Choroid plexus epithelial cell (primary cell): Measurements from ENCODE around the gene XIST.
"Not testable (repeated sequence)": the region's sequence is repeated elsewhere in the genome, so short reads cannot be mapped to it uniquely, and the experiment has no call there.

ENCODE experiments used
- DNase-seq: peaks from one replicate; pipeline ENCODE4 v3.0.0-alpha.2; 2010; ENCODE audit warnings: low read depth
- H3K4me3 ChIP-seq: 2 replicates; pipeline ENCODE4 v1.5.1; 2011; ENCODE audit warnings: low read depth, mild to moderate bottlenecking, control low read depth, low read length, moderate library complexity
- TF ChIP-seq, protein P1 (sequence below): conservative IDR thresholded peaks from 2 replicates; pipeline ENCODE4 v1.5.1; 2011; ENCODE audit warnings: low read depth, mild to moderate bottlenecking, control low read depth, inconsistent platforms, low read length, moderate library complexity

The XIST gene

GRCh38 chrX:73821921-73822559 is 30.5 kb downstream of the XIST start:
- DNase-seq = no peak
- no peak overlapping the region for H3K4me3 ChIP-seq
- TF ChIP-seq, protein P1, sequence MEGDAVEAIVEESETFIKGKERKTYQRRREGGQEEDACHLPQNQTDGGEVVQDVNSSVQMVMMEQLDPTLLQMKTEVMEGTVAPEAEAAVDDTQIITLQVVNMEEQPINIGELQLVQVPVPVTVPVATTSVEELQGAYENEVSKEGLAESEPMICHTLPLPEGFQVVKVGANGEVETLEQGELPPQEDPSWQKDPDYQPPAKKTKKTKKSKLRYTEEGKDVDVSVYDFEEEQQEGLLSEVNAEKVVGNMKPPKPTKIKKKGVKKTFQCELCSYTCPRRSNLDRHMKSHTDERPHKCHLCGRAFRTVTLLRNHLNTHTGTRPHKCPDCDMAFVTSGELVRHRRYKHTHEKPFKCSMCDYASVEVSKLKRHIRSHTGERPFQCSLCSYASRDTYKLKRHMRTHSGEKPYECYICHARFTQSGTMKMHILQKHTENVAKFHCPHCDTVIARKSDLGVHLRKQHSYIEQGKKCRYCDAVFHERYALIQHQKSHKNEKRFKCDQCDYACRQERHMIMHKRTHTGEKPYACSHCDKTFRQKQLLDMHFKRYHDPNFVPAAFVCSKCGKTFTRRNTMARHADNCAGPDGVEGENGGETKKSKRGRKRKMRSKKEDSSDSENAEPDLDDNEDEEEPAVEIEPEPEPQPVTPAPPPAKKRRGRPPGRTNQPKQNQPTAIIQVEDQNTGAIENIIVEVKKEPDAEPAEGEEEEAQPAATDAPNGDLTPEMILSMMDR = no peak

DNA sequence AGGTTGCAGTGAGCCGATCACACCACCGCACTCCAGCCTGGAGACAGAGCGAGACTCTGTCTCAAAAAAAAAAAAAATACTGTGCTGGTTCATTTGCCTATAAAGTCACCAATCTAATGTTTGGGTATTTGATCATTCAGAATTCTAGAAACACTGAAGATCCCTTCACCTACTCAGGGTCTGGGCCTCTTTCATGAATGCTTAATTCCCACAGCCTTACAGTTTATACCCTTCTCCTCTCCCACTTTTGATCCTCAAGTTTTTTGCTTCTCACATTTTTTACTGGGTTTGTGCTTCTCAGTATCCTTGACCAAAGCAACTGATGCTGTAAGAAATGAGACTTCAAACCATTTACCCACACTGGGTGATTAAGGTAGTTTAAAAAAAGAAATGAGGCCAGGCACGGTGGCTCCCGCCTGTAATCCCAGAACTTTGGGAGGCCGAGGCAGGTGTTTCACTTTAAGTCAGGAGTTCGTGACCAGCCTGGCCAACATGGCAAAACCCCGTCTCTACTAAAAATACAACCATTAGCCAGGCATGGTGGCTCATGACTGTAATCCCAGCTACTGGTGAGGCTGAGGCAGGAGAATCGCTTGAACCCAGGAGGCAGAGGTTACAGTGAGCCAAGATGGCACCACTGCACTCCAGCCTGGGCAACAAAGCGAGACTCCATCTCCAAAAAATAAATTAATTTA is 32.5 kb downstream of the XIST start:
- not testable (repeated sequence) for H3K4me3 ChIP-seq

DNA sequence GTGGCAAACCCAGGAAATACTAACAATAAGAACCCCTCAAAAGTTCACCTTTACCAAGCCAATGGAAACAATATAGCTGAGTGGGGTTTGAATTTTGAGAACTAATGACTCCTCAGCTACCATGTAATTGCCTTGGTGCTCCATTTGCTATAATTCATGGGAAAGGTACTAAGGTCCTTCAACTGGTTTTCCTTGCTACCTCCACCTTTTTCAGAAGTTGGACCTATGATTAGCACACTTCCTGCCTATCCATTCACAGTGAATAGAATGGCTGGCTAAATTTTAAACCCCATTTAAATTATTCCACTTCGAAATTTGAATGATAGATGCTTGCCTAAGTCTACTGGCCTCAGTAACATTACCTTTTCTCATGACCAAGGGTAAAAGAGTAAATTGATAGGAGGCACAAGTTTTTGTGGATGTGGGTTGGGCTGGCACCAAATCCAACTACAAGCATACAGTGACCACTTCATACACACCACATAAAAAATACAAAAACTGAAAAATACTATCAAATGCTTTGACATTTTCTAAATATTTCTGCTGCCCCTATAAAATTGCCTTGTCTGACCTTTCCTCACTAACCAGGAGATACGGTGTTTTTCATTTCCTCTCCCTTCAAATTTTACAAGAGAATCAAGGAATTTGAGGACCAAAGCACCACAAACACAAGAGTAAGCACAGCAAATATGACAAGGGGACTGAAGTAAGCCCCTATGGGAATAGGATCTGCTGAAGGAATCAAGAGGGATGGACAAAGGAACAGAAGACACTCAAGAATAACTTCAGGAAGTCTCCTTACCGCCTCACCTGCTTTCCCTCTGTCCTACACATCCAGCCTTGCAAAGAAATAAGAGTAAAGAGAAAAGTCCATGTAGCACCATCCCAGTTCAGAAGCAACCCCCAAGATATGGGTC is 34.1 kb downstream of the XIST start:
- H3K4me3 ChIP-seq = no peak overlapping the region
- TF ChIP-seq, protein P1 = no peak
- no peak for DNase-seq

More for the DNA sequence above, 32.5 kb downstream of the XIST start:
- not testable (repeated sequence) for DNase-seq

- TF ChIP-seq, protein P1 = no peak
- no peak for DNase-seq
Observed at GRCh38 chrX:73817393-73818199, 34.9 kb downstream of the XIST start.

DNA sequence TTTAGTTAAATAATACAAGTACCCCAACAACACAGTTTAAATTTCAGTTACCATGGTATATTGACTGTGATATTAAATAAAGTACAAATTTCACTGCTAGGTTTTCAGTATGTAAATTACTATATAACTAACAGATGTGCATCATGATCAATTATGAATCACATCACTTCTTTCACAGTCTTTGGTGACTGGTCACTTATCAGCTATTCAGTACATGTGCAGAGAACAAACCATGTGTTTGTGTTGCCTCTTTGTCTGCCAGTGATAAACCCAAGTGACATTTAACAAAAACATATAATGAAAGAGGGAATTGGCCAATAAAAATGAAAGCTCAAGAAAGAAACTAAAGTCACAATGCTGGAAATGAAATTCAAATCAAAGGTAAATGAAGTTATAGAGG is 40.3 kb downstream of the XIST start:
- no peak for DNase-seq
- no peak overlapping the region for H3K4me3 ChIP-seq
- TF ChIP-seq, protein P1 = no peak

More at GRCh38 chrX:73817393-73818199, 34.9 kb downstream of the XIST start:
- H3K4me3 ChIP-seq = no peak overlapping the region

GRCh38 chrX:73804109-73804508 is 48.4 kb downstream of the XIST start:
- not testable (repeated sequence) for H3K4me3 ChIP-seq, DNase-seq

- DNase-seq = no peak
- TF ChIP-seq, protein P1 = no peak
- no peak overlapping the region for H3K4me3 ChIP-seq
Observed at GRCh38 chrX:73799888-73800287, 52.6 kb downstream of the XIST start.

DNA sequence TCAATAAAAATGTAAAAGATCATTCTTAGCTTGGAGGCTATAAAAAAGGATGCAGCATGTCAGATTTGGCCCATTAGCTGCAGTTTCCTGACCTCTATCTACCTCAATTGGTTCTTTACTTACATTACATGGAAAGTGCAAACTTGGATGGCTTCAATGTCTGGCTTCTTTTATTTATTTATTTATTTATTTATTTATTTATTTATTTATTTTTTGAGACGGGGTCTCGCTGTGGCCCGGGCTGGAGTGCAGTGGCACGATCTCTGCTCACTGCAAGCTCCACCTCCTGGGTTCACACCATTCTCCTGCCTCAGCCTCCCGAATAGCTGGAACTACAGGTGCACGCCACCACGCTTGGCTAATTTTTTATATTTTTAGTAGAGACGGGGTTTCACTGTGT is 60.0 kb downstream of the XIST start:
- not testable (repeated sequence) for DNase-seq, H3K4me3 ChIP-seq
